Measurements from ENCODE around the gene SORBS1. TPM values are rescaled to one million over a fixed set of nuclear protein-coding genes. Genes with fewer than 3 reads are reported as not detected.
A peak's percentile ranks its signal among the peaks of the same experiment; 100 is the strongest.

SORBS1 gene
- total RNA-seq, 6 experiments from 2014 or later: 56.4 to 97.9 (median 76.5) TPM

DNA sequence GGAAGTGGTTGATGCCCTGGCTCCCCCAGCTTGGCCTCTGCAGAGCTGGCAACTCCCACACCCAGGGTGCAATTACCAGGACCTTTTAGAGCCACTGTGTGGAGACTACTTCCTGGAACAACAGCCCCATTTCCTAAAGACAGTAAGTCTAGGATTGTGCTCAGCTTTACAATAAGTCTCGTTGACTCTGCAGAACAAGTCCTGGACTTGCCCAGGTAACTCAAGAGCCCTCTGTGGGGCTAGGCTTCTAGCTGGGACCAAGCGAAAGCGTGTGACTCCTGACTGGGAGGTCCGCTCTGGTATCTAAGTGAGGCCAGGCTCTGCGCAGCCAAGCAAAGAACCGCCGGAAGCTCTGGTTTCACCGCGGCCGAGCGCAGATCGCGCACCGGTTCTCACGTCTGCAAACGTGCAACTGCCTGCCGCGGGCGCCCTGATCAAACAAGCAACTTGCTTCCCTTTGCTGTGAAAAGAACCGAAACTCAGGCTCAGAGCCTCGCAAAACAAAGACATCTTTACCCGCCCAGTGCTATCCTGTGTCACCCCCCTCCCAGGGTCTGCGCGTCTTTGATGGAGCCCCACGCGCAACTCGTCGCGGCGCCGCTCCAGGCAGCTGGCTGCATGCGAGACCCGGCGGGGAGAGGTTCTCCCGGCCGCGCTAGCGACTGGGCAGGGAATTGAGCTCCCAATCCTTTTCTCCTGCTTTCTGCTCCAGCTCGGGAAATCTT, 266.0 kb downstream of the SORBS1 start:
- Histone ChIP-seq H3K9me3 (no peaks in the 10 kb centered on the region), H3K4me3 (peak overlapping the region; percentile 23 to 46 (median 29)), H3K27ac (no peak overlapping the region), H3K27me3 (no peaks in the 10 kb centered on the region), H3K4me1 (peaks cover 0 to 6% (median 0%) of the 10 kb centered on the region in 4 donors), H3K36me3 (no peaks in the 10 kb centered on the region)
- peak; percentile 49 to 69 (median 59) for ATAC-seq
- TF ChIP-seq, protein P1, sequence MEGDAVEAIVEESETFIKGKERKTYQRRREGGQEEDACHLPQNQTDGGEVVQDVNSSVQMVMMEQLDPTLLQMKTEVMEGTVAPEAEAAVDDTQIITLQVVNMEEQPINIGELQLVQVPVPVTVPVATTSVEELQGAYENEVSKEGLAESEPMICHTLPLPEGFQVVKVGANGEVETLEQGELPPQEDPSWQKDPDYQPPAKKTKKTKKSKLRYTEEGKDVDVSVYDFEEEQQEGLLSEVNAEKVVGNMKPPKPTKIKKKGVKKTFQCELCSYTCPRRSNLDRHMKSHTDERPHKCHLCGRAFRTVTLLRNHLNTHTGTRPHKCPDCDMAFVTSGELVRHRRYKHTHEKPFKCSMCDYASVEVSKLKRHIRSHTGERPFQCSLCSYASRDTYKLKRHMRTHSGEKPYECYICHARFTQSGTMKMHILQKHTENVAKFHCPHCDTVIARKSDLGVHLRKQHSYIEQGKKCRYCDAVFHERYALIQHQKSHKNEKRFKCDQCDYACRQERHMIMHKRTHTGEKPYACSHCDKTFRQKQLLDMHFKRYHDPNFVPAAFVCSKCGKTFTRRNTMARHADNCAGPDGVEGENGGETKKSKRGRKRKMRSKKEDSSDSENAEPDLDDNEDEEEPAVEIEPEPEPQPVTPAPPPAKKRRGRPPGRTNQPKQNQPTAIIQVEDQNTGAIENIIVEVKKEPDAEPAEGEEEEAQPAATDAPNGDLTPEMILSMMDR (IDR thresholded peaks at IDR 0.05): no peak
- no peak for TF ChIP-seq POLR2A (IDR thresholded peaks at IDR 0.05)
- WGBS (ENCODE audit: insufficient coverage, low coverage, low lambda C conversion rate, missing lambda C conversion rate): 16% methylated on average over 17 of the region's 39 CpGs
- intact Hi-C loops (cut with DNase I): no loop called here
- DNase-seq: peak; percentile 56 to 70 (median 63)

DNA sequence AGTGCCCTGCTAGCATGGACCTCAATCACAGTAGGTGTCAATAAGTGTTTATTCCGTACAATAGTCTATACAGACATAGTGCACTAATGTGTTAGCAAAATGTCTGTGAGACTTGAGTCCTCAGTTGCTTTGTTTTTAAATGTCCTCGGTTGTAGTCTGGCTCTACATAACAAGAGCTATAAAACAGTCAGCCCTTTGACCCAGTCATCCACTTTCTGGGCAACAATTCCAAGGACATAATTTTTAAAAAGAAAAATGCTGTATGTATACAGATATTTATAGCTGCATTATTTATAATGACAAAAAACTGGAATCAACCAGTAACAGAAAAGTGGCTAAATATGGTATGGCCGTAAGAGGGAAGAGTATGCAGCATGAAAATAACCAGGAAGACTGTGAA, 267.5 kb downstream of the SORBS1 start:
- no peak for TF ChIP-seq POLR2A (IDR thresholded peaks at IDR 0.05)
- TF ChIP-seq, protein P1 (IDR thresholded peaks at IDR 0.05): no peak
- H3K27ac ChIP-seq: no peak overlapping the region
- no peaks in the 10 kb centered on the region for H3K9me3 ChIP-seq
- no peak for ATAC-seq
- H3K4me1 ChIP-seq: peaks cover 0 to 19% (median 4%) of the 10 kb centered on the region in 4 donors
- no peaks in the 10 kb centered on the region for H3K36me3 ChIP-seq
- no peaks in the 10 kb centered on the region for H3K27me3 ChIP-seq
- intact Hi-C loops (cut with DNase I): no loop called here
- 98% methylated on average over 3 of the region's 3 CpGs for WGBS (ENCODE audit: insufficient coverage, low coverage, low lambda C conversion rate, missing lambda C conversion rate)
- H3K4me3 ChIP-seq: no peak overlapping the region
- DNase-seq: no peak

DNA sequence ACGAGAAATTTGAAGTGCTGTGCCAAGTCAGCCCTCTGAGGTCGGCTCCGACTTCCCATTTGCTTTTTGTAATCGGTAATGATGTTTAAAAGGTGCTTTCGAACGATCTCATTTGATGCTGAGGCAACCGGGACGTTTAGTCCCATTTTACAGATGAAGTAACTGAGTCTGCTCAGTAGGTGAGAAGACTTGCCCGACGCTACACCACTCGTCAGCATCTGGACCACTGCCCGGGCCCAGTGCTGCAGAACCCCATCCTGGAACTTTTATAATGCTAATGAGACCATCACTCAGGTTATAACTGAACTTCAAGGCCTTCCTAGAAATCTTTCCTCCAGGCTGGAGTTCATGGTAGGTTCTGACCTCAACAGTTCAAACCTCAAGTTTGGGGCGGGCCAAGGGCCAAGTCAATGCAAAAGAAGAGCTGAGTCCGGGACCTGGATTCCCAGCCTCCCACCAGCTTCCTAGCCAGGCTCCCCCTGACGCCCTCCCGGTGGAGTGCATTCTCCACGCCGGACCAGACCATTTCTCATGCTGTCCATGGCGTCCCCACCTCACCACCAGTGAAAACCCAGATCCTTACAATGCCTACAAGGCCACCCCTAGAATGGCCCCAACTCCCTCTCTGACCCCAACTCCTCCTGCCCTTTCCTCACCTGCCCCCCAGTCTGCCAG, 269.7 kb downstream of the SORBS1 start:
- ATAC-seq (no peak), DNase-seq (no peak)
- Histone ChIP-seq H3K4me3 (peak overlapping the region; percentile 81 to 92 (median 88)), H3K36me3 (no peaks in the 10 kb centered on the region), H3K27me3 (no peaks in the 10 kb centered on the region), H3K9me3 (no peaks in the 10 kb centered on the region), H3K27ac (peak overlapping the region; percentile 57 to 90 (median 67)), H3K4me1 (peaks cover 0 to 37% (median 10%) of the 10 kb centered on the region in 4 donors)
- 57% methylated on average over 14 of the region's 19 CpGs for WGBS (ENCODE audit: insufficient coverage, low coverage, low lambda C conversion rate, missing lambda C conversion rate)
- intact Hi-C loops (cut with DNase I): no loop called here
- TF ChIP-seq POLR2A (IDR thresholded peaks at IDR 0.05): no peak
- TF ChIP-seq, protein P1 (IDR thresholded peaks at IDR 0.05): no peak

DNA sequence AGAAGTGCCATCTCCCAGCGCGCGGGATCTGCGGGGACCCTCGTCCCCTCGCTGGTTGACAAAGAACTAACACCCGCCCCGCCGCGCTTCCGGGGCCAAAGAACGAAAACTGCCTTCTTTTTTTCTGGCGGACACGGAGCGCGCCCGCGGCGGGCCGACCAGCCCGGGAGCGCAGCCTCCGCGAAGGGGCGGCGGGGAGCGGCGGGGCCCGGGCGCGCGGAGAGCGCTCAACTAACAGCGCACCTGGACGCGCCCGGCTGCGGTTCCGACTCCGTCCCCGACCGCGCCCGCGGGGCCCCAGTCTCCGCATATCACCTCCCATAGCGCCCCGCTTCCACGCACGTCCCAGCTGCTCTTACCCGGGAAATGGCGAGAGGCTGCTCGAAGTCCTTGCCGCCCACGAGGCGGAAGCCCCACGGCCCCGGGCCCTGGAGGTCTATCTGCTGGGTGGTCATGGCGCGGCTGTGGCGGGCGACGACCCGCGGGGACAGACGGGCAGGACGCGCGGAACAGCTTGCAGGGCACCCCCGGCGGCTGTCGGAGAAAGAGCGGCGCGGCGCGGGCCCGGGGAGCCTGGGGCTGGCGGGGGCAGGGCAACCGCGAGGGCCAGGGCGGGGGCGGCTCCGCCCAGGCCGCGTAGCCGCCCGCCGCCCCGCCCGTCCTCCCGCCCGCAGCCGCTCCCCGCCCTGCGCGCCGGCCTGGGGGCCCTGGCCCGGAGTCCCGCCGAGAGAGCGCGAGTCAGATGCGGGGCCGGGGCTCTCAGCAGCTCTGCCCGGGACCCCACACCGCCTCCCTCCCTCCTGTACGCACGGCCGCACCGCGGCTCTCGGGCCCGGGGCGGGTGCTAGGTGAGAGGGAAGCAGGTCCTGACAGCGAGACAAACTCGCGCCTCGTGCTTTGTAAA, 270.5 kb downstream of the SORBS1 start, which contains the start of gene PDLIM1:
Gene PDLIM1 (minus strand): TSS at position 543 of the 904 bp plus-strand sequence. CDS start 88 bp downstream, at position 455.
- H3K27ac ChIP-seq: peak within 1 kb of the TSS; percentile 90 to 97 (median 97)
- peaks cover 0 to 40% (median 10%) of the 10 kb centered on the region in 4 donors for H3K4me1 ChIP-seq
- H3K9me3 ChIP-seq: no peaks in the 10 kb centered on the region
- no peaks in the 10 kb centered on the region for H3K27me3 ChIP-seq
- peak; percentile 80 to 95 (median 90) for ATAC-seq
- 2% methylated on average over 18 of the region's 119 CpGs for WGBS (ENCODE audit: insufficient coverage, low coverage, low lambda C conversion rate, missing lambda C conversion rate)
- peak; percentile 98 for TF ChIP-seq POLR2A (IDR thresholded peaks at IDR 0.05)
- TF ChIP-seq, protein P1 (IDR thresholded peaks at IDR 0.05): peak; percentile 12 to 48 (median 35)
- peak within 1 kb of the TSS; percentile 81 to 92 (median 88) for H3K4me3 ChIP-seq
- intact Hi-C loops (cut with DNase I): no loop called here
- DNase-seq: peak; percentile 87 to 89 (median 89)
- H3K36me3 ChIP-seq: no peaks in the 10 kb centered on the region
